GM21717 (cell line): Measurements from ENCODE around the gene DDX23.
A peak's percentile ranks its signal among the peaks of the same experiment; 100 is the strongest.
"Not testable (repeated sequence)": the region's sequence is repeated elsewhere in the genome, so short reads cannot be mapped to it uniquely, and the experiment has no call there.

Experiments used
- ATAC-seq: cut with Tn5 transposase; IDR thresholded peaks from one replicate; pipeline ENCODE4 v1.9.1; 2021; ENCODE audit warnings: mild to moderate bottlenecking, moderate library complexity; ENCODE audit not compliant: unreplicated experiment

DDX23 gene

DNA sequence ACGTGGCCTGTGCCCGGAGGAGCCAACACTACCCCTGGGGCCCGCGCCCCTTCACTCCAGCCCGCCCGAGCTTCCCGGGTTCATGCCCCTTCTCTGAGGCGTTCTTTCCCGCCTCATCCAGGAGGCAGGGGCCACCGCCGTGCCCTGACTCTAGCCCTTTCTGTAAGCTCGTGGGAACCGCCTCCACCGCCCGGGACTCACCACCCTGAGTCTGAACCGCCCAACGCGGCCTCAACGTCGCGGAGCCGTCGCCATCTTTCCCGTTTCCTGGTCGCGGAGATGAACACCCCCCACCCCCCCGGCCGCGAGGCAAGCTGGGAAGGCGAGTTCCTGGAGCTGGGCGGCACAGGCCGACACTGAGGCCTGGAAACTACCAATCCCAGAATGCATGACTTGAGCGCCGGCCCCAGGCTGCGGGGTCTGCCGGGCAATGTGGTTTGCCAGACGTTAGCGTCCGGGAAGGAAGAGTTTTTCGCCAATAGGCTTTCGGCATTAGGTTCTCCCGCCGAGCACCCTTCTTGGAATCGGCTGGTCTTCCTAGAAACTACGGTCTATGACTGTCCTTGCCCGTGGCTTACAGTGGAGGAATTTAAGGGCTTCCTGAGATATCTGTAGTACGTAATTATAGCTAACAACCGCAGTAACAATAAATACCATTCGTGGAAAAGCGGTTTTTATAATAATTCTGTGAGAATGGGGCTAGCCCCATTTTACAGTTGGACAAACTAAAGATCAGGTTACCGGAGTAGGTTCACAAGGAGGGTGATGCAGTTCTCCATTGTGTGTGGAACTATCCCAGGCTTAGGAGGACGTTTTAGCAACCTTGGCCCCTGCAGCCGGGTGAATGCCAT, at the start of gene DDX23:
DDX23 (minus strand) TSS at position 281 of the 851 bp plus-strand sequence. CDS start 6,381 bp downstream, outside the sequence.
- peak; percentile 93 for ATAC-seq

DNA sequence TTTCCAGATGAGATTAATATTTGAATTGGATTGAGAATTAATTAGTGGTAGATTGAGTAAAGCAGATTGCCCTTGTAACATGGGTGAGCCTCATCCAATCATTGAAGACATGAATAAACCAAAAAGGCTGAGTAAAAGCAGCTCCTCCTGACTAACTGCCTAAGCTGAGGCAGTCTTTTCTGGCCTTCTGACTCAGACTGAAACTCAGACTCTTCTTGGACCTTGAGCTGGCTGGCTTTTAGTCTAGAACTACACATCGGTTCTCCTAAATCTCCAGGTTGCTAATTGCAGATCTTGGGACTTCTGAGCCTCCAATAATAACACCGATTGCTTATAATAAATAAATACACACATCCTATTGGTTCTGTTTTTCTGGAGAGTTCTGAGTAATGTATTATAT, 49.3 kb upstream of the DDX23 start:
- no peak for ATAC-seq

DNA sequence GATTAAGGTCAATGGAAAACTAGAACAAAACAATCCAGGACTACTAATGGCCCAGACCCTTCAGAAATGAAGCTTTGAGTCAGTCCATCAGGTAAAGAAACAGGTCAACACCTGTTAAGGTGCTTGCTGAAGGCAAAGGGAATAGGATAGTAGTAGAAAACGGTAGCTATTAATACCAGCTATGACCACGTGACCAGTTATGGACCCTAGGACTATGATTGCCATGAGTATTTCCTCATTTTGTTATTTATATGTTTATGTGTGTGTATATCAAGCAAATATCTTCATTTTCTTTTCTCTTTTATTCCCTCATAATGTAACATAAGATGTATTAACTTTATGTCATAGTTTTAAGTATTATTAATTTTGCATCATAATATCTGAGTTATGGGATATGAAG, 47.7 kb upstream of the DDX23 start:
- no peak for ATAC-seq

DNA sequence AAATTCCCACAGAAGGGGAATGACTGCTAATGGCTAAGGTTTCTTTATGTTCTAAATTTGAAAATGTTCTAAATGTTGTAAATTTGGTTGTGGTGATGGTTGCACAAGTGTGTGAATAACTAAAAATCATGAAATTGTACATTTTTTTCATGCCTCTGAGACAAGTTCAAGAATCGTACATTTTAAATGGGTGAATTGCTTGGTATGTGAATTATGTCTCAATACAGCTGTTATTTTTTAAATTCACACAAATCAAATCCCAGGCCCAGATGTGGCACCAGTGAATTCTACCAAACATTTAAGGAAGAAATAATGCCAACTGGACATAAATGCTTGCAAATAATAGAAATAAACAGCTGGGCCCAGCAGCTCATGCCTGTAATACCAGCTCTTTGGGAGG, 42.3 kb upstream of the DDX23 start:
- no peak for ATAC-seq

DNA sequence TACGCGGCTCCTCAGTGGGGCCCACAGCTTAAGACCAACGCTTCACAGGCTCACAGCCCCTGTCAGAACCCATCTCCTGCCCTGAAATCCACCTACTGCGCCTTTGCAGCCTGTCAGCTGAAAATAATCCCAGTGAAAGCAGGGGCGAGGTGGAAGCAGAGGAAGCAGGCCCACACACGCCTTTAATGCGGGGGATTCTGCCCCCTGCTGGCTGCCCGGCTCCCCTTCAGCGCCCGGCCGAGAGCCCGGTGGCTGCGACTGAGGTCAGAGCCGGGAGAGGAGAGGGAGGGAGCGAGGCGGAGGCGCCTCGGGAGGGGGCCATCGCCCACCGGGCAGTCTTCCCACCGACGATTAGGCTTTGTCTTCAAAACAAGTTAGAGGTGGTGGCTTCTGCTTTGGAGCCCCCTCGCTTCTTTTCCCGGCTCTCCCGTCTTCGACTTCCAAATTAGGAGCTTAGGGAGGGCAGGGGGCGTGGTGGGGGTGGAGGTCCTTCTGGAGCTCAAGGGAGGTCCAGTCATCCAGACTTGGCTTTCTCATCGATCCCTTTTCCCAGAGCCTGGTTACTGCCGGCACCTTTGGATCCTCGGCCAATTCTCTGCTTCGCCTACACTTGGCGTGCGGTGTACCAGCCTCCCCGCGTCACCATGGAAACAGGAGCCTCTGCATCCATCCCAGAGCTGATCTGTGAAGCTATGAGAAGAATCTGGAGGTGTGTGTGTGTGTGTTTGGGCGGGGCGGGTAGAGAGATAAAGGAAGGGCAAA, 38.9 kb upstream of the DDX23 start:
- peak; percentile 67 for ATAC-seq

DNA sequence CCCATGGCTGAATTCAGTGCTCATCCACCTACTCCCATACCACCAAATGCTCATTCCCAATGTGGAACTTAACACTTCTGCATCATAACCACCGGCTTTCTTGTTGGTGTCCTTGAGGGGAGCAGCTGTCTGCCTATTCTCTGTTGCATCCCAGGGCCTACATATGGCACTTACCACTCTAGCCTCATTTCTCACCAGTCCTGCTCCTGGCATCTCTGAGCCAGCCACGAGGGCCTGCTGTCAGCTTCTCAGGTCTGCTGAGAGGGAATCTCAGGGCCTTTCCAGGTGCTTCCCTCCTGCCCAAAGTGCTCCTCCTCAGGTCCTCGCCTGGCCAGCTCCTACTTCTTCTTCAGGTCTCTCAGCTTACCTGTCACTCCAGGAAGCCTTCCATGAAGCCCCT, 37.7 kb upstream of the DDX23 start:
- no peak for ATAC-seq

DNA sequence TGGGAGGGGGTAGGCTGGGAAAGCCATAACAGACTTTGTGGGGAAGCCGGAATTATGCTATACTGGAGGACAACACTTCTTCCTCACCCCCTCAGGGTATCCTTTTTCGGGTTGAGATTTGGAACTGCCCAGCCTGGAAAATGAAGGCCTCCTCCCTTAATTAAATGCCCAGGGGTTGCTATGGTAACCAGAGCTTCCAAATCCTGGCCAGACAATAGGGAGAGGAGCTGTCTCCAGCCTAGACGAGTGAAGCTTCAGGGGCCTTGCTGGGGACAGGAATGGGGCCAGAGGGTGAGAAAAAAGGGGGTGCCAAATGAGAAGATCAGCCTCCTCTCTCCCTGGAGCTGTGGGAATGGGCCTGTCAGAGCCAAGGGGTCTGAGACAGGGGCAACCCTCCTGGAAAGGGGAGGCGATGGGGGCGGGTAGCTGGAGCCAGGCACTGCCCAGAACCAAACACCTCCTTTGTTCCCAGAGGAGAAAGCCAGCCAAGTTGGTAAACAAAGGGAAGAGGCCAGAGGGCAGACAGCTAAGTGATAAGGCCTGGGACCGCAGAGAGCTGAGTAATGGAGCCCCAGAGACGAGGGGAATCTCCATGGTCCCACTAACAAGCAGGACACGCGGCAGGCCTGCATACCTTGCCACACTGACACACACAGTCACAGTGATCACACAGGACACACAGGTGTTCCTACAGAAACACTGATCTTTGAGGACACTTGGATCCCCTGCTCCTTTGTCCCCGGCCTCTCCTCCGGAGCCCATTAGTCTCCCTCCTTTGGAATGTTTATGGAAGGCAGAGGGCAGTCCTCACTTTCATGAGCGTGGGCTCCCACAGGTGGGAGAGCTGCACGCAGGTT, 31.6 kb upstream of the DDX23 start:
- no peak for ATAC-seq

DNA sequence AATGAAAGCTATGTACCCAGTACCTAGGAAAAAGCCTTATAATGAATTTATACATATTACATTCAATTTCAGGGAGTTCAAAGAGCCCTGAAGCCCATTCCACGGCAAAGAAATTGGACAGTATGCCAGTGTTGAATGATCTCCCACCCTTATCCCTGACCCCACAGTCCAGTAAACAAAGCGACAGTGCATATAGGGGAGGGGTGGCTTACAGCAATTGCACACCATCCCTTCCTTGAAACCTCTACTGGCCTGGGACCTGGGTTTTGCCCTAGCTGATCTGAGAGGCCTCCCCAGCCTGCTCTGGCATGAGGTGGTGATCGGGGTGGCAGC, 31.0 kb upstream of the DDX23 start:
- no peak for ATAC-seq

DNA sequence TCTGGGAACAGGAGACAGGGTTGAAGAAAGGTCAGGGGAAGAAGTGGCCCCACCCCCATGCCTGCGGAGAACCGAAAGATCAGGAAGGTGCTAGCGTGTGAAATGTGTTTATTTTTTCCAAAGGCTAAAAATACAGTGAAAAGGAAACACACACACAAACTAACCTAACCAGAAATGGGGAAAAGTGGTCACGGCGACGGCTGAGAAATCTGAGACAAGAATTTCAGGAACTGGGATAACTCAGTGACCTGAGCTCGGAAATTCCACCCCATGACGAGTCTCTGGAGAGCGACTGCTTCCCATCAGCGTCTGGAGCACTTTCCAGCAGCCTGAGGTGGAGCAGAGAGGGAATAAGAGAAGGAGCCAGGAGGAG, 30.3 kb upstream of the DDX23 start:
- ATAC-seq = no peak

DNA sequence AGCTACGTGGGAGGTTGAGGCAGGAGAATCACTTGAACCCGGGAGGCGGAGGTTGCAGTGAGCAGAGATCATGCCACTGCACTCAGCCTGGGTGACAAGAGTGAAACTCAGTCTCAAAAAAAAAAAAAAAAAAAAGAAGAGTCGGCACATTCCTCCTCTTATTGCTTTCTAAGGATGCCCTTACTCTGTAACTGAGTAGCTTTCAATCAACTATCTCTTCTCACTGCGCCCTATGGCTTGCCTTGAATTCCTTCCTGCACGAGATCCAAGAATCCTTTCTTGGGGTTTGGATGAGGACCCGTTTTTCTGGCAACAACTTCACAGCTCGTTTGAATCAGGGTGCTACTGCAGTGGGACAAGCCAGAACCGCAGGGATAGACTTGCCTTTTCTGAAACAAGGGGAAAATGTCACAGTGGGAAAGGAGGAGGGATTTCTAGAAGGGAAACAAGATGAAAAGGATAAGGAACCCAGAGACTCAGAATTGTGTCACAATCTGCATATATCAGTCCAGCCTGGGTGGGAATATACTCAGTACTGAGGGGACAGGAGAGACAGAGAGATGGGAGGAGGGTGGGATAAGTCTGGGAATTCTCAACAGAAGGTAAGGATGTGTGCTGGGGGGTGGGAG, 29.8 kb upstream of the DDX23 start:
- no peak for ATAC-seq

DNA sequence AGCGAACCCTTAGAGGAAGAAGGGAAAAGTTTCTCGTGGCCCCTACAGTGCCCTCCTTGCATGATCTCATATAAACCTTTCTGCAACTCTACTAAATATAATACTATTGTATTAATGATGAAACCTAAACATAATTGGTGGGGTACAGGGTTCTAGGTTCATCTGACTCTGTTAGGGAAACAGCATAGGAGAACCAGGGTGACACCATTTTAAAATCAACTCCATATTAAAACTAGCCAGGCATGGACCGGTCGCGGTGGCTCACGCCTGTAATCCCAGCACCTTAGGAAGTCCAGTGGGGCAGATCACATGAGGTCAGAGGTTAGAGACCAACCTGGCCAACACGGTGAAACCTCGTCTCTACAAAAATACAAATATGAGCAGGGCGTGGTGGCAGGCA, 28.7 kb upstream of the DDX23 start:
- no peak for ATAC-seq

DNA sequence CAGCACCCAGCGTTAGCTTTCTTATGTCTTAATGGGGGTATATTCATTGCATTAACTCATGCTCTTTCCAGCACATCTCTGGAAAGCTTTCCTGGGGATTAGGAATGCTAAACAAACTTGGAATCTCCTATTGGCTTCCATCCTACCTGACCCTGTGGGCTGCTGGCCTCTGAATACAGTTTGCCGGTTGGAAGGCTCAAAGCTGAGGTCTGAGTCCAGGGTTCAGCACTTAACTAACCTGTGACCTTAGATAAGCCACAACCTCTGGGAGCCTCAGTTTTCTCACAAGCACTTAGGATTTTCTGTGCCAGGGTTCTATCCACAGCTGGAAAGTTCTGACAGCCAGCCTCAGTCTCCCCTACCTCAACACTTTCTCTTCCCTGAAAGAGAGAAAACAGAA, 26.6 kb upstream of the DDX23 start:
- no peak for ATAC-seq

DNA sequence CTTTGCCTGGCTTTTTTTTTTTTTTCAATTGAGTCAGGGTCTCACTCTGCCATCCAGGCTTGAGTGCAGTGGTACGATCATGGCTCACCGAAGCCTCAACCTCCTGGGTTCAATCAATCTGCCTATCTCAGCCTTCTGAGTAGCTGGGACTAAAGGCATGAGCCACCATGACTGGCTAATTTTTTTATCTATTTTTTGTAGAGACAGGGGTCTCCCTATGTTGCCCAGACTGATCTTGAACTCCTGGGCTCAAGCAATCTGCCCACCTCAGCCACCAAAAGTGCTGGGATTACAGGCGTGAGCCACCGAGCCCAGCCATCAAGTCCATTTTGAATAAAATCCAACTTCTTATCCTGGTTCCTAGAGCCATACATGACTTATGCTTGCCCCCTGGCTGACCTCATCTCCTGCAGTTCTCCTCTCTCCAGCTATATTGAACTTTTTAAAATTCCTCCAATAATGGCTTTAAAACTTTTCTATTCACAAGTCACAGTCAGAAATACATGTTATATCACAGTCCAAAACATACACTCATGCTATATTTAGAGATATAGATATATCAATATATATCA, 24.1 kb upstream of the DDX23 start:
- no peak for ATAC-seq

DNA sequence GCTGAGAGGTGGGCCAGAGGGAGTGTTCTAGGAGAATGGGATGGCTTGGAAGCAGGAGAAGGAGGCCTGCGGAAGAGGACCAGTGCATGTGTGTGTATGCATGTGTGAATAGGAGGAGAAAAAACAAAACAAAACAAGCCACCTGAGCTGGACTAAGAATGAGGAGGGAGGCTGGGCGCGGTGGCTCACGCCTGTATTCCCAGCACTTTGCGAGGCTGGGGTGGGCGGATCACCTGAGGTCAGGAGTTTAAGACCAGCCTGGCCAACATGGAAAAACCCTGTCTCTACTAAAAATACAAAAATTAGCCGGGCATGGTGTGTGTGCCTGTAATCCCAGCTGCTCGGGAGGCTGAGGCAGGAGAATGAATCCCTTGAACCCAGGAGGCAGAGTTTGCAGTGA, 21.6 kb upstream of the DDX23 start:
- not testable (repeated sequence) for ATAC-seq

DNA sequence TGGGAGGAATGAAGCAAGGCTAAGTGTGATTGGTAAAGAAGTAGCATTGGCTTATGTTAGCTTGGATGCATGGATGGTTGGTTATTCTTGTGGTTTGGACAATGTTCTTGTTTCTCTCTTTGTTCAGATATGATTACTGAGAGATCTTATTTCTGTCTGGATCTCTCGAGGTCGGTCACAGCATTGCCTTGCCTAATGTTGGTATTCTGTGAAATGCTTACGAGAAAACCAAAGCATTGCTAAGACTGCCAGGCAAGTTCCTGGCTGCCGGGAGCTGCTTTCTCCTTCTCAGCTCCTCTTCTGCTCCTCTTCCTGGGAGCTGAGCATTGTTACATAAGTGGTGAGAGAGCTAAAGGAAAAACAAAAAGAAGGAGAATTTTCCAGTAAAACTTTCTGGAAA, 21.1 kb upstream of the DDX23 start:
- ATAC-seq = no peak

DNA sequence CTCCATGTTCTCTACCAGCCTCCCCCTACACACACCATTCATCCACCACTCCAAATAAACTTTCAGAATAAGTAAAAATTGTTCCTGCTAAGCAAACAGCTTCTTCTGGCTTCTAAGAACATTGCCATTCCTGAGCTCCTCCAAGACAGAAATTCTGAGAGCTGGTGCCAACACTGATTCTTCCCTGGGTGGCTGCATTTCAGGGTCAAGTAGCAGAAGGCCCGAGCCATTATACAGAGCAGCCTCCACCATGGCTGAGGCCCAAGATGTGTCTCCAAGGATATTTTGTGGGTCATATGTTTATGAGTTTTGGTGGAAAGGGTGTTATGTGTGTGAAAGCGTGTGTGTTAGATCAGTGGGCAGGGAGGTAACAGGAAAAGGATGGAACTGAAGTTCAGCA, 17.2 kb upstream of the DDX23 start:
- no peak for ATAC-seq

DNA sequence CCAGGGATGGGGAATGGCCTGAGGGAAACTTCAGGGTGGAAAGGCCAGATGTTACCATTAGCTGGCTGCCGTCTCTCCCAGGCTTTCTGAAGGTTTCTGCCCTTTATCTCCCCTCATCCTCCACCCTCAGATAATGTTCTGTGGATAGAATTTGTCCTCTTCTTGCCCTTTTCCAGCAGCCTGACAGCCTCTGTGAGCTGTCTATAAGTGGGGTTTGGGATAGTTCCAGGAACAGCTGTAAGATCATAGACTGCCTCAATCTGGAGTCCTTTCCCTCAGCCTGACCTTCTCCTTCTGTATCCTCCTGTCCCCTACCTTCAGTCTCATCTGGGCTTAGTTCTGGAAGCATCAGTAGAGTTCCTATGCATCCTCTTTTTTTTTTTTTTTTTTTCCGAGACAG, 16.5 kb upstream of the DDX23 start:
- ATAC-seq = no peak

DNA sequence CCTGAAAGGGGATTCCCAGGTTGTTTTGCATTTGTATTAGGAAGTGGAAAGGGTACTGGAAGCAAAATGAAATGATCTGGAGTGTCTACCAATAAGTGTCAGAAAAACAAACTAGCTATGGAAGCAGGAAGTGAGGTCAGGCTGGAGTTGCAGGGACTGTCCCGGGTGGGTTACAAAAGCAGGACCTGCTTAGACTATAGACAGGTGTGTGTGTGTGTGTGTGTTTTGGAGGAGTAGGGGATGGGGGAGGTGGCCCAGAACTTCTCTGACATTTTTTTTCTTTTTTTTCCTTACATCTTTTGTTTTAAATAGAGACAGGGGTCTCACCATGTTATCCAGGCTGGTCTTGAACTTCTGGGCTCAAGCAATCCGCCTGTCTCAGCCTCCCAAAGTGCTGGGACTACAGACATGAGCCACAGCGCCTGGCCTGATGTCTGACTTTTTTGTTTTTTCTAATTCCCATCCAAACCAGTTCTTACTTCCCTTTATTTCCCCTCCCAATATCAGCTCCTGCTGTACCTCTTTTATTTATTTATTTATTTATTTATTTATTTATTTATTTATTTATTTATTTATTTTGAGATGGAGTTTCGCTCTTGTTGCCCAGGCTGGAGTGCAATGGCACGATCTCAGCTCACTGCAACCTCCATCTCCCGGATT, 14.2 kb upstream of the DDX23 start:
- ATAC-seq = peak; percentile 42

DNA sequence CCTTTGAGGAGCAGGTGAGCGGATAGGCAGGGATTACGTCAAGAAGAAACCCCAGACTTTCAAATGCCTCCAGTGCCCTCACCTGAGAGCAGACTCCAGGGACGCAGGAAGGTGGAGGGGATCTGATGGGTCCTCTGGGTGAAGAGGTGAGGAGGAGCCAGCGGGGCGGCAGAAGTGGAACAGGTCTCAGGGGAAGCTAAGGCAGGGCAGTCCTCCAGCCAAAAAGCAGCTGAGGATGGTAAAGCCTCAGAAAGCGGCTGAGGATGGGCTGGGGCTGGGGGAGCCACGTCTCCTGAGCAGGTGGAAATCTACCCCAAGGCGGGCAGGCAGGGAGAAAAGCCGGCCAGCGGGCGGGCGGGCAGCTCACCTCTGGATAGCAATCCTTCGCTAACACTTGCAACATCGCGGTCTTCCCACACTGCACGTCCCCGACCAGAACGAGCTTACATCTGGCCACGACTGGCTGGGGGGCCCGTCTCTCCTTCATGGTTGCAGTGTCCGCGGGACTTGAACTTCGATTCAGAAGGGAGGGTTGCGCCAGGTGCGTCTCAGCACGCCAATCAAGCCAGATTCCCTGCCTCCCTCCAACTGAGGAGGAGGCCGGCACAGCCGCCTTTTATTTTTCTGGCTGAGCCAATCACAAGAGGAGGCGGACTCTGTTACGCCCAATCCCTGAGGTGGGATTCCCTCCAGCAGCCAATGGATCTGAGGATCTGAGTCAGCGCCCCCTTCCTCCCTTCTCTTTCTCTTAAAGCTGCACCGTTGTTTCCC, 13.5 kb upstream of the DDX23 start, which contains the start of gene RND1:
RND1 (minus strand) TSS at position 590 of the 771 bp plus-strand sequence; CDS start at position 487, 103 bp downstream.
- ATAC-seq = peak; percentile 86
